GM18909 (cell line): ENCODE results near the gene INPP4A.

ENCODE experiments used
- ATAC-seq: cut with Tn5 transposase; IDR thresholded peaks from one replicate; pipeline ENCODE4 v1.9.1; 2021; ENCODE audit warnings: mild to moderate bottlenecking; ENCODE audit not compliant: unreplicated experiment, poor library complexity

INPP4A gene

GRCh38 chr2:98507891-98508708 is 63.4 kb downstream of the INPP4A start:
- no peak for ATAC-seq

- no peak for ATAC-seq
Measured at GRCh38 chr2:98508709-98509066, 64.0 kb downstream of the INPP4A start.

GRCh38 chr2:98509542-98510321 is 65.1 kb downstream of the INPP4A start:
- ATAC-seq, result no peak

- no peak for ATAC-seq
Measured at GRCh38 chr2:98510322-98510662, 65.6 kb downstream of the INPP4A start.

GRCh38 chr2:98511981-98512380 is 67.3 kb downstream of the INPP4A start:
- no peak for ATAC-seq

- ATAC-seq, result no peak
Measured at GRCh38 chr2:98512699-98513098, 68.0 kb downstream of the INPP4A start.

- ATAC-seq, result no peak
Measured at GRCh38 chr2:98514096-98514639, 69.5 kb downstream of the INPP4A start.

GRCh38 chr2:98514879-98515249 is 70.2 kb downstream of the INPP4A start:
- no peak for ATAC-seq

- no peak for ATAC-seq
Measured at GRCh38 chr2:98515250-98515991, 70.8 kb downstream of the INPP4A start.

GRCh38 chr2:98516571-98516970 is 71.9 kb downstream of the INPP4A start:
- ATAC-seq, result no peak

GRCh38 chr2:98517636-98518035 is 73.0 kb downstream of the INPP4A start:
- ATAC-seq, result no peak

- peak; percentile 41 for ATAC-seq
Measured at GRCh38 chr2:98518101-98518500, 73.4 kb downstream of the INPP4A start.

GRCh38 chr2:98519156-98519555 is 74.5 kb downstream of the INPP4A start:
- ATAC-seq, result no peak

- no peak for ATAC-seq
Measured at GRCh38 chr2:98519851-98520250, 75.2 kb downstream of the INPP4A start.

GRCh38 chr2:98520806-98521205 is 76.1 kb downstream of the INPP4A start:
- ATAC-seq, result no peak

- no peak for ATAC-seq
Measured at GRCh38 chr2:98521266-98521665, 76.6 kb downstream of the INPP4A start.

GRCh38 chr2:98522854-98523253 is 78.2 kb downstream of the INPP4A start:
- ATAC-seq, result no peak

GRCh38 chr2:98524168-98524567 is 79.5 kb downstream of the INPP4A start:
- ATAC-seq, result no peak

- no peak for ATAC-seq
Measured at GRCh38 chr2:98528349-98528748, 83.7 kb downstream of the INPP4A start.

- ATAC-seq, result no peak
Measured at GRCh38 chr2:98530114-98530513, 85.5 kb downstream of the INPP4A start.

GRCh38 chr2:98532756-98533155 is 88.1 kb downstream of the INPP4A start:
- ATAC-seq, result no peak
